Osteocyte (in vitro differentiated cells): Measurements from ENCODE around the gene SH3BP2. TPM values are rescaled to one million over a fixed set of nuclear protein-coding genes. Genes with fewer than 3 reads are reported as not detected.

ENCODE experiments used
- DNase-seq: peaks from one replicate; pipeline ENCODE4 v3.0.0; 2021; ENCODE audit warnings: mixed read lengths; ENCODE audit not compliant: unreplicated experiment; ENCODE audit errors: extremely low spot score
- H3K27ac Mint-ChIP-seq: one replicate; pipeline ENCODE4 v1.8.0; 2021; ENCODE audit warnings: mild to moderate bottlenecking, mixed read lengths; ENCODE audit not compliant: unreplicated experiment
- H3K27me3 Mint-ChIP-seq: one replicate; pipeline ENCODE4 v1.8.0; 2021; ENCODE audit warnings: mixed read lengths; ENCODE audit not compliant: unreplicated experiment
- H3K36me3 Mint-ChIP-seq: one replicate; pipeline ENCODE4 v1.8.0; 2021; ENCODE audit warnings: mixed read lengths; ENCODE audit not compliant: unreplicated experiment
- H3K4me1 Mint-ChIP-seq: one replicate; pipeline ENCODE4 v1.8.0; 2021; ENCODE audit warnings: mixed read lengths; ENCODE audit not compliant: unreplicated experiment
- H3K4me3 Mint-ChIP-seq: one replicate; pipeline ENCODE4 v1.8.0; 2021; ENCODE audit warnings: mild to moderate bottlenecking, moderate library complexity, mixed read lengths; ENCODE audit not compliant: unreplicated experiment
- H3K9me3 Mint-ChIP-seq: one replicate; pipeline ENCODE4 v1.8.0; 2021; ENCODE audit warnings: mixed read lengths; ENCODE audit not compliant: unreplicated experiment
- total RNA-seq: library from RNA; stranded (reverse); gene quantifications from 2 replicates; pipeline ENCODE4 v1.2.1, GENCODE V29; 2021
- TF ChIP-seq, protein P1 (sequence below): fragments of 200-600 bp; sonication (generic); IDR thresholded peaks from 2 replicates; pipeline ENCODE4 v1.5.0; 2021; ENCODE audit warnings: antibody characterized with exemption, mild to moderate bottlenecking, moderate library complexity

SH3BP2 gene
- total RNA-seq, 1 donor from 2014 or later, result 110 TPM

DNA sequence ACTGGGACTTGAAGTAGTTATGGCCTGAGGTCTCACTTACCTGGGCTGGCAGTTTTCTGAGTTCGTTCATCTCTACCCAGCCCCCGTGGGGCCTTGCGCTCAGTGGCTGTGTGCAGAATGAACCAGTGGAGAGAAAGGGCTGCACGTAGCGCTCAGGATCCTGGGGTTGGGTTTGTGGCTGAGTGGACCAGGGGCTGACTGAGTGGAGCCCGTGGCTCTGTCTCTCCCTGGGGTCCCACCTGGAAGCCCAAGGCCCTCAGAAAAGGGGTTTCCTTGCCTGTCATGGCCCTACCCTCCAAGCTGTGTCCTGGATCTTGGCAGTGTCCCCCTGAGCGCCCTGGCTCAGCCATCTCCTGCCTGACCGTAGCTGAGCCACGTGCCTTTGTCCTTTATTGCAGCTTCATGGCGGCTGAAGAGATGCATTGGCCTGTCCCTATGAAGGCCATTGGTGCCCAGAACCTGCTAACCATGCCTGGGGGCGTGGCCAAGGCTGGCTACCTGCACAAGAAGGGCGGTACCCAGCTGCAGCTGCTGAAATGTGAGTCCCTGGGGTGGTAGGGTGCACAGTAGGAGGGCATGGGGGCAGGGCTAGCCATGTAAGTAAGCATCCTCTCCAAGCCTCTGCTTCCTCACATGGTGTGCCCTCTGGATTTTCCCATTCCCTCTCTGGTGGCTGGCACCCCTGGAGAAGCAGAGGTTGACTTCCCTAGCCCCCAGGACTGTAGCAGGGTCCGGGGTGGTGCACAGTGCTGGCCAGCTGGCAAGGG, 27.5 kb downstream of the SH3BP2 start:
- H3K4me3 Mint-ChIP-seq, result no peak overlapping the region

DNA sequence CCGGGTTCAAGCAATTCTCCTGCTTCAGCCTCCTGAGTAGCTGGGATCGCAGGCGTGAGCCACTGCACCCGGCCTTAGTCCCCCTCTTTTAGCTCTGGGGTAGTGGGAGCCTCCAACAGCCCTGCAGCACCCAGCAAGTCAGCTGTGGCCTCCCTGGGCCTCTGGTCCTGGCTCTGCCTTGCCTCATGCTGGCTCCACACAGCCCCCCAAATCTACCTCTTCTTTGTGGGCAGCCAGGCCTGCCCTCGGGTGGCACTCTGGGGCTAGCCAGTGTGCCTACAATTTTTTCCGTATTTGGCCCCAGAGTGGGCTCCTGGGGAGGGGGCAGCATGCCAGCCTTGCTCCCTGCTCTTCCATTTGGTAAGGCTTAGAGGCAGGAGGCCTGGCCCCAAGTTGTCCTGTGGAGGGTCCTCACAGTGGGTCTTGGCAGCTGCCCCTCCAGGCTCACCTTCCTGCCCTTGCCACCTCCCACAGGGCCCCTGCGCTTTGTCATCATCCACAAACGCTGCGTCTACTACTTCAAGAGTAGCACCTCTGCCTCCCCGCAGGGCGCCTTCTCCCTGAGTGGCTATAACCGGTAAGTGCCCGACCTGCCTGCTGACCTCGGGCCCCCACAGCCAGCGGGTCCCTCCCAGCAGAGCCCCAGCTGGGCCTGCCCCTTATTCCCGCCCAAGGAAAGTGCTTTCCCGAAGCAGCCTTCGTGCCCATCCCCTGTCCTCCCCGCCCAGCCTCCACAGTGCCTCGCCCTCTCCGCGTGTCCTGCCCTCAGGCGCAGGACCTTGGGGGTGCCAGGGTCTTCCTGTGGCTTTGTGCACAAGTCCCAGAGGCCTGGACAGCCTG, 29.8 kb downstream of the SH3BP2 start:
- H3K9me3 Mint-ChIP-seq, result no peaks in the 10 kb centered on the region
- H3K4me3 Mint-ChIP-seq, result no peak overlapping the region
- no peak overlapping the region for H3K27ac Mint-ChIP-seq
- H3K4me1 Mint-ChIP-seq, result peaks cover 16% of the 10 kb centered on the region
- TF ChIP-seq, protein P1, sequence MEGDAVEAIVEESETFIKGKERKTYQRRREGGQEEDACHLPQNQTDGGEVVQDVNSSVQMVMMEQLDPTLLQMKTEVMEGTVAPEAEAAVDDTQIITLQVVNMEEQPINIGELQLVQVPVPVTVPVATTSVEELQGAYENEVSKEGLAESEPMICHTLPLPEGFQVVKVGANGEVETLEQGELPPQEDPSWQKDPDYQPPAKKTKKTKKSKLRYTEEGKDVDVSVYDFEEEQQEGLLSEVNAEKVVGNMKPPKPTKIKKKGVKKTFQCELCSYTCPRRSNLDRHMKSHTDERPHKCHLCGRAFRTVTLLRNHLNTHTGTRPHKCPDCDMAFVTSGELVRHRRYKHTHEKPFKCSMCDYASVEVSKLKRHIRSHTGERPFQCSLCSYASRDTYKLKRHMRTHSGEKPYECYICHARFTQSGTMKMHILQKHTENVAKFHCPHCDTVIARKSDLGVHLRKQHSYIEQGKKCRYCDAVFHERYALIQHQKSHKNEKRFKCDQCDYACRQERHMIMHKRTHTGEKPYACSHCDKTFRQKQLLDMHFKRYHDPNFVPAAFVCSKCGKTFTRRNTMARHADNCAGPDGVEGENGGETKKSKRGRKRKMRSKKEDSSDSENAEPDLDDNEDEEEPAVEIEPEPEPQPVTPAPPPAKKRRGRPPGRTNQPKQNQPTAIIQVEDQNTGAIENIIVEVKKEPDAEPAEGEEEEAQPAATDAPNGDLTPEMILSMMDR, result no peak
- no peaks in the 10 kb centered on the region for H3K27me3 Mint-ChIP-seq
- H3K36me3 Mint-ChIP-seq, result peaks cover 15% of the 10 kb centered on the region
- no peak for DNase-seq

More for the DNA sequence above, 27.5 kb downstream of the SH3BP2 start:
- Mint-ChIP-seq H3K9me3 (peaks cover 6% of the 10 kb centered on the region), H3K27me3 (no peaks in the 10 kb centered on the region), H3K4me1 (peaks cover 23% of the 10 kb centered on the region), H3K36me3 (peaks cover 26% of the 10 kb centered on the region), H3K27ac (no peak overlapping the region)
- TF ChIP-seq, protein P1, result no peak
- DNase-seq, result no peak

DNA sequence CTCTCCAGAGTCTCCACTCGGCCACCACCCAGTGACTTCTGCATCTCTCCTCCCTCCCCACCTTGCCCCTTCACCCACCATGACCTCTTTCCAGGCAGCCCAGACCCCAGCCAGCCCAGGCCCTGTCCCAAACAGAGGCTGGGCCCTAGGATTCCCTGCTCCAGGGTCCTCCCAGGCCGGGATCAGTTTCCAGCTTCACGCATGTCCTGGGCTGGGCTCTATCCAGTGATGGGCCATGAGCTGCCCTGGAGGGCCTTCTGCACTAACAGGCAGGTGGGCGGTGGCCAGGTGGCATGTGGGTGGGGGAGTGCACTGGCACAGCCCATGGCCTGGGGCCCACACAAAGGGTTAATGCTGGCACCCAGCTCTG, 30.4 kb downstream of the SH3BP2 start:
- Mint-ChIP-seq H3K27ac (no peak overlapping the region), H3K9me3 (no peaks in the 10 kb centered on the region), H3K4me1 (peaks cover 16% of the 10 kb centered on the region), H3K27me3 (no peaks in the 10 kb centered on the region), H3K36me3 (peaks cover 15% of the 10 kb centered on the region), H3K4me3 (no peak overlapping the region)
- DNase-seq, result no peak
- TF ChIP-seq, protein P1, result no peak

DNA sequence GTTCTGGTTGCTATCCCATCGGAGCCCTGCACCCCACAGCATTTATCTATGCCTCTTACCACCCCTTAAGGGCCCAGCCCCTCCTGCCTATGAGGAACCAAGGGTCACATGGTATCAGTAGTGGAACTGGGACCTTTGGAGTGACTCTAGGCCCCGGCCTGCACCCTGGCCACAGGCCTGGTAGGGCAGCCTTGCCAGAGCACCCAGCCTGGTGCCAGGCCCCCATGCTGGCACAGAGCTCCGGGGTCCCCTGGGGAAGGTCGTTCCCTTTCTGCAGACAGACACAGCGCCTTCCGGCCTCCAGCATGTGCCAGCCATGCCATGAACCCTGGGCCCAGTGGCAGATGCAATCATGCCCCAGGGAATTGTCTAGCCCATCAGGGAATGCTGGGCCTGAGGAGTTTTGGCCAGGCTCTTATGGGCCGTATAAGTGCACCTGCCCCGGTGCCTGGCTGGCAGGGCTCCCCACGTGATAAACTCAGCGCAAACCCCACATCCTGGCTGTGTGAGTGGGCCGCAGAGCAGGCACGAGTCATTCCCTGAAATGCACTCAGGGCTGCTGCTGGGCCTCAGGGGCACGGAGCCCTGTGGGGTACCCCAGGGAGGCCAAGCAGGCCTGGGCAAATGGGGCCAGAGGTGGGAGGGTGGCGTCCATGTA, 30.9 kb downstream of the SH3BP2 start:
- no peak overlapping the region for H3K4me3 Mint-ChIP-seq
- peaks cover 15% of the 10 kb centered on the region for H3K4me1 Mint-ChIP-seq
- TF ChIP-seq, protein P1, result no peak
- H3K27me3 Mint-ChIP-seq, result no peaks in the 10 kb centered on the region
- no peak overlapping the region for H3K27ac Mint-ChIP-seq
- H3K9me3 Mint-ChIP-seq, result no peaks in the 10 kb centered on the region
- no peak for DNase-seq
- peaks cover 20% of the 10 kb centered on the region for H3K36me3 Mint-ChIP-seq
